SK-N-SH treated with all-trans-retinoic acid at 6 μM for 48 hours (cell line): ENCODE results near the gene MACF1.

Source experiments
- ARNTL ChIP-seq: fragments of 450-650 bp; formaldehyde crosslinking; IDR thresholded peaks from 2 replicates; pipeline ENCODE4 v1.5.0; 2020; ENCODE audit warnings: low read depth, mild to moderate bottlenecking, moderate library complexity, borderline replicate concordance
- CSRNP3 ChIP-seq: fragments of 250-450 bp; sonication (Bioruptor Pico); IDR thresholded peaks from 2 replicates; pipeline ENCODE4 v1.5.1; 2021; ENCODE audit warnings: mild to moderate bottlenecking, moderate library complexity
- ESRRG ChIP-seq: fragments of 250-450 bp; sonication (Bioruptor Pico); IDR thresholded peaks from 2 replicates; pipeline ENCODE4 v1.6.1; 2021; ENCODE audit warnings: mild to moderate bottlenecking
- ISL1 ChIP-seq: fragments of 250-450 bp; sonication (Bioruptor Pico); IDR thresholded peaks from 2 replicates; pipeline ENCODE4 v2.1.2; 2022; ENCODE audit warnings: mild to moderate bottlenecking, moderate library complexity
- PATZ1 ChIP-seq: fragments of 250-450 bp; sonication (Bioruptor Pico); IDR thresholded peaks from 2 replicates; pipeline ENCODE4 v1.8.0; 2020; ENCODE audit warnings: mild to moderate bottlenecking, moderate library complexity, borderline replicate concordance
- PPARA ChIP-seq: fragments of 250-450 bp; sonication (Bioruptor Pico); IDR thresholded peaks from 2 replicates; pipeline ENCODE4 v1.5.0; 2020; ENCODE audit warnings: mild to moderate bottlenecking, borderline replicate concordance
- TOX ChIP-seq: fragments of 250-450 bp; sonication (Bioruptor Pico); IDR thresholded peaks from 2 replicates; pipeline ENCODE4 v1.8.0; 2021; ENCODE audit warnings: mild to moderate bottlenecking, moderate library complexity, borderline replicate concordance
- ZFP30 ChIP-seq: fragments of 450-650 bp; formaldehyde crosslinking; IDR thresholded peaks from 2 replicates; pipeline ENCODE4 v1.5.0; 2022; ENCODE audit warnings: mild to moderate bottlenecking, moderate library complexity
- ZNF8 ChIP-seq: fragments of 450-650 bp; formaldehyde crosslinking; IDR thresholded peaks from 2 replicates; pipeline ENCODE4 v1.5.0; 2020; ENCODE audit warnings: mild to moderate bottlenecking, moderate library complexity
- TF ChIP-seq, protein P1 (sequence below): fragments of 250-450 bp; sonication (Bioruptor Pico); IDR thresholded peaks from 2 replicates; pipeline ENCODE4 v1.5.1; 2020; ENCODE audit warnings: low read depth, mild to moderate bottlenecking, moderate library complexity

- TF ChIP-seq ARNTL (CRISPR knock-in tag) (no peak), CSRNP3 (CRISPR knock-in tag) (no peak), ZNF8 (CRISPR knock-in tag) (no peak), ESRRG (CRISPR knock-in tag) (no peak), ZFP30 (no peak), PATZ1 (CRISPR knock-in tag) (no peak), ISL1 (CRISPR knock-in tag) (no peak), PPARA (CRISPR knock-in tag) (no peak), TOX (CRISPR knock-in tag) (no peak)
- TF ChIP-seq, protein P1, sequence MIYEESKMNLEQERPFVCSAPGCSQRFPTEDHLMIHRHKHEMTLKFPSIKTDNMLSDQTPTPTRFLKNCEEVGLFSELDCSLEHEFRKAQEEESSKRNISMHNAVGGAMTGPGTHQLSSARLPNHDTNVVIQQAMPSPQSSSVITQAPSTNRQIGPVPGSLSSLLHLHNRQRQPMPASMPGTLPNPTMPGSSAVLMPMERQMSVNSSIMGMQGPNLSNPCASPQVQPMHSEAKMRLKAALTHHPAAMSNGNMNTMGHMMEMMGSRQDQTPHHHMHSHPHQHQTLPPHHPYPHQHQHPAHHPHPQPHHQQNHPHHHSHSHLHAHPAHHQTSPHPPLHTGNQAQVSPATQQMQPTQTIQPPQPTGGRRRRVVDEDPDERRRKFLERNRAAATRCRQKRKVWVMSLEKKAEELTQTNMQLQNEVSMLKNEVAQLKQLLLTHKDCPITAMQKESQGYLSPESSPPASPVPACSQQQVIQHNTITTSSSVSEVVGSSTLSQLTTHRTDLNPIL (CRISPR knock-in tag) = no peak
Observed at GRCh38 chr1:39488793-39489566, 284.5 kb downstream of the MACF1 start.
